HepG2 (cell line): Measurements from ENCODE around the gene ZNF865. TPM values are rescaled to one million over a fixed set of nuclear protein-coding genes. Genes with fewer than 3 reads are reported as not detected.

ENCODE experiments used
- FOSL2 ChIP-seq: sonication (generic); formaldehyde crosslinking; IDR thresholded peaks from 2 replicates; pipeline ENCODE4 v1.4.0; 2020; ENCODE audit warnings: missing genetic modification reagents
- FOXA3 ChIP-seq: IDR thresholded peaks from 2 replicates; pipeline ENCODE4 v1.6.1; 2016; ENCODE audit warnings: missing genetic modification reagents, missing compliant biosample characterization
- IRF1 ChIP-seq: sonication (generic); formaldehyde crosslinking; IDR thresholded peaks from 2 replicates; pipeline ENCODE4 v1.4.0; 2020; ENCODE audit warnings: low read depth, mild to moderate bottlenecking, missing genetic modification reagents
- LCORL ChIP-seq, 2 experiments: fragments of 450-650 bp in 1 of 2; sonication (generic) in 1 of 2; formaldehyde crosslinking in 1 of 2; IDR thresholded peaks; 2 replicates each; pipeline versions ENCODE4 v1.5.0 to v1.6.1; 2017 to 2020; ENCODE audit warnings: antibody characterized with exemption in 1 of 2, missing genetic modification reagents in 1 of 2
- SOX13 ChIP-seq, 3 experiments: fragments of 450-650 bp in 1 of 3; sonication (generic) in 1 of 3; formaldehyde crosslinking in 1 of 3; IDR thresholded peaks in 2 of 3; conservative IDR thresholded peaks in 1 of 3; 2 replicates each; pipeline versions ENCODE4 v1.5.0 to v1.6.1; 2016 to 2020; ENCODE audit warnings: antibody characterized with exemption in 1 of 3, mild to moderate bottlenecking in 1 of 3, missing compliant biosample characterization in 1 of 3, missing genetic modification reagents in 1 of 3, moderate library complexity in 1 of 3
- SRF ChIP-seq: IDR thresholded peaks from 2 replicates; pipeline ENCODE4 v1.6.1; 2011; ENCODE audit warnings: mild to moderate bottlenecking, low read depth, low read length, moderate library complexity
- ZFP82 ChIP-seq: sonication (generic); formaldehyde crosslinking; IDR thresholded peaks from 2 replicates; pipeline ENCODE4 v1.5.1; 2020; ENCODE audit warnings: mild to moderate bottlenecking, missing genetic modification reagents, borderline replicate concordance
- ZNF12 ChIP-seq: sonication (generic); formaldehyde crosslinking; IDR thresholded peaks from 2 replicates; pipeline ENCODE4 v1.5.0; 2020; ENCODE audit warnings: missing genetic modification reagents
- ZNF253 ChIP-seq: sonication (generic); formaldehyde crosslinking; IDR thresholded peaks from 2 replicates; pipeline ENCODE4 v1.8.0; 2022; ENCODE audit warnings: mild to moderate bottlenecking, missing genetic modification reagents, borderline replicate concordance
- ZNF562 ChIP-seq: sonication (generic); formaldehyde crosslinking; IDR thresholded peaks from 2 replicates; pipeline ENCODE4 v1.8.0; 2022; ENCODE audit warnings: missing genetic modification reagents, borderline replicate concordance
- ZNF570 ChIP-seq: sonication (generic); formaldehyde crosslinking; IDR thresholded peaks from 2 replicates; pipeline ENCODE4 v1.4.0; 2020; ENCODE audit warnings: mild to moderate bottlenecking, missing genetic modification reagents, borderline replicate concordance
- ZNF644 ChIP-seq: IDR thresholded peaks from 2 replicates; pipeline ENCODE4 v1.6.1; 2016; ENCODE audit warnings: low read depth
- ZNF775 ChIP-seq: sonication (generic); formaldehyde crosslinking; IDR thresholded peaks from 2 replicates; pipeline ENCODE4 v1.4.0; 2020; ENCODE audit warnings: missing genetic modification reagents, mild to moderate bottlenecking, moderate library complexity, borderline replicate concordance
- ZNF839 ChIP-seq: sonication (generic); formaldehyde crosslinking; IDR thresholded peaks from 2 replicates; pipeline ENCODE4 v1.4.0; 2020; ENCODE audit warnings: missing genetic modification reagents, mild to moderate bottlenecking, borderline replicate concordance
- polyA plus RNA-seq, 8 experiments: library from polyadenylated mRNA; depleted of rRNA in 3 of 8; stranded (reverse) in 7 of 8; unstranded in 1 of 8; fragments of >200 nt; fragmentation: Illumina TruSeq in 4 of 8; extraction: Trizol in 4 of 8; gene quantifications; 2 replicates each; pipeline versions ENCODE4 v1.2.1 to v1.2.3, GENCODE V29; 2011 to 2016; ENCODE audit warnings: low read depth in 4 of 8, missing spikeins in 1 of 8, mixed read lengths in 1 of 8; ENCODE audit not compliant: insufficient read depth in 1 of 8
- total RNA-seq, 5 experiments: library from RNA; depleted of rRNA; stranded (reverse); fragments of >200 nt; fragmentation: Illumina TruSeq; extraction: Trizol; gene quantifications; 2 replicates each; pipeline ENCODE4 v1.2.3, GENCODE V29; 2016; ENCODE audit warnings: low read depth in 1 of 5
- TF ChIP-seq, protein P1 (sequence below), 2 experiments: sonication (generic) in 1 of 2; formaldehyde crosslinking in 1 of 2; IDR thresholded peaks; 2 replicates each; pipeline versions ENCODE4 v1.4.0 to v1.6.1; 2016 to 2020; ENCODE audit warnings: borderline replicate concordance in 1 of 2, low read depth in 1 of 2, mild to moderate bottlenecking in 1 of 2, missing genetic modification reagents in 1 of 2
- TF ChIP-seq, protein P2 (sequence below): IDR thresholded peaks from 2 replicates; pipeline ENCODE4 v1.6.1; 2016; ENCODE audit warnings: control low read depth
- TF ChIP-seq, protein P3 (sequence below): IDR thresholded peaks from 2 replicates; pipeline ENCODE4 v1.6.1; 2012; ENCODE audit warnings: low read depth, low read length, improper control_type of control experiment
- TF ChIP-seq, protein P4 (sequence below): sonication (generic); formaldehyde crosslinking; IDR thresholded peaks from 2 replicates; pipeline ENCODE4 v1.8.1; 2023; ENCODE audit warnings: mild to moderate bottlenecking, missing genetic modification reagents

The ZNF865 gene
- total and polyA plus RNA-seq, 2 of the 13 experiments (the other 11 are each of a cell fraction or from before 2014, with no cell fraction given) = 0.93 to 1.0 TPM

GRCh38 chr19:55581823-55582223 lies 23.6 kb upstream of the ZNF865 start (continued):
- TF ChIP-seq SRF (peak; percentile 55), ZNF839 (CRISPR knock-in tag) (no peak), IRF1 (CRISPR knock-in tag) (no peak), ZNF775 (CRISPR knock-in tag) (no peak), ZNF253 (CRISPR knock-in tag) (no peak), ZNF644 (0 out of 2 replicates have a peak, but pooled peaks have one; percentile 11), SOX13 (IDR thresholded peaks at IDR 0.05) (no peak), SOX13 (CRISPR knock-in tag; conservative IDR thresholded peaks at IDR 0.05 in 1 of 2, IDR thresholded peaks at IDR 0.05 in 1 of 2) (peak in 1 of 2 experiments; percentile 52; a peak in 1 of 4 replicates), LCORL (IDR thresholded peaks at IDR 0.05) (no peak), LCORL (CRISPR knock-in tag; IDR thresholded peaks at IDR 0.05) (peak; percentile 54; the same call in 1 of the 2 replicates), ZNF12 (no peak), ZFP82 (CRISPR knock-in tag) (no peak), ZNF570 (CRISPR knock-in tag) (no peak), FOXA3 (CRISPR knock-in tag) (0 out of 2 replicates have a peak, but pooled peaks have one; percentile 5), FOSL2 (CRISPR knock-in tag) (no peak), ZNF562 (CRISPR knock-in tag) (no peak)
- TF ChIP-seq, protein P1, sequence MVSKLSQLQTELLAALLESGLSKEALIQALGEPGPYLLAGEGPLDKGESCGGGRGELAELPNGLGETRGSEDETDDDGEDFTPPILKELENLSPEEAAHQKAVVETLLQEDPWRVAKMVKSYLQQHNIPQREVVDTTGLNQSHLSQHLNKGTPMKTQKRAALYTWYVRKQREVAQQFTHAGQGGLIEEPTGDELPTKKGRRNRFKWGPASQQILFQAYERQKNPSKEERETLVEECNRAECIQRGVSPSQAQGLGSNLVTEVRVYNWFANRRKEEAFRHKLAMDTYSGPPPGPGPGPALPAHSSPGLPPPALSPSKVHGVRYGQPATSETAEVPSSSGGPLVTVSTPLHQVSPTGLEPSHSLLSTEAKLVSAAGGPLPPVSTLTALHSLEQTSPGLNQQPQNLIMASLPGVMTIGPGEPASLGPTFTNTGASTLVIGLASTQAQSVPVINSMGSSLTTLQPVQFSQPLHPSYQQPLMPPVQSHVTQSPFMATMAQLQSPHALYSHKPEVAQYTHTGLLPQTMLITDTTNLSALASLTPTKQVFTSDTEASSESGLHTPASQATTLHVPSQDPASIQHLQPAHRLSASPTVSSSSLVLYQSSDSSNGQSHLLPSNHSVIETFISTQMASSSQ (IDR thresholded peaks at IDR 0.05; ENCODE audit: low read depth) = no peak; the same call in 1 of the 2 replicates
- TF ChIP-seq, protein P1 (CRISPR knock-in tag; IDR thresholded peaks at IDR 0.05; ENCODE audit: borderline replicate concordance) = no peak
- TF ChIP-seq, protein P2, sequence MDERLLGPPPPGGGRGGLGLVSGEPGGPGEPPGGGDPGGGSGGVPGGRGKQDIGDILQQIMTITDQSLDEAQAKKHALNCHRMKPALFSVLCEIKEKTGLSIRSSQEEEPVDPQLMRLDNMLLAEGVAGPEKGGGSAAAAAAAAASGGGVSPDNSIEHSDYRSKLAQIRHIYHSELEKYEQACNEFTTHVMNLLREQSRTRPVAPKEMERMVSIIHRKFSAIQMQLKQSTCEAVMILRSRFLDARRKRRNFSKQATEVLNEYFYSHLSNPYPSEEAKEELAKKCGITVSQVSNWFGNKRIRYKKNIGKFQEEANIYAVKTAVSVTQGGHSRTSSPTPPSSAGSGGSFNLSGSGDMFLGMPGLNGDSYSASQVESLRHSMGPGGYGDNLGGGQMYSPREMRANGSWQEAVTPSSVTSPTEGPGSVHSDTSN (CRISPR knock-in tag) = 0 out of 2 replicates have a peak, but pooled peaks have one; percentile 11
- TF ChIP-seq, protein P3, sequence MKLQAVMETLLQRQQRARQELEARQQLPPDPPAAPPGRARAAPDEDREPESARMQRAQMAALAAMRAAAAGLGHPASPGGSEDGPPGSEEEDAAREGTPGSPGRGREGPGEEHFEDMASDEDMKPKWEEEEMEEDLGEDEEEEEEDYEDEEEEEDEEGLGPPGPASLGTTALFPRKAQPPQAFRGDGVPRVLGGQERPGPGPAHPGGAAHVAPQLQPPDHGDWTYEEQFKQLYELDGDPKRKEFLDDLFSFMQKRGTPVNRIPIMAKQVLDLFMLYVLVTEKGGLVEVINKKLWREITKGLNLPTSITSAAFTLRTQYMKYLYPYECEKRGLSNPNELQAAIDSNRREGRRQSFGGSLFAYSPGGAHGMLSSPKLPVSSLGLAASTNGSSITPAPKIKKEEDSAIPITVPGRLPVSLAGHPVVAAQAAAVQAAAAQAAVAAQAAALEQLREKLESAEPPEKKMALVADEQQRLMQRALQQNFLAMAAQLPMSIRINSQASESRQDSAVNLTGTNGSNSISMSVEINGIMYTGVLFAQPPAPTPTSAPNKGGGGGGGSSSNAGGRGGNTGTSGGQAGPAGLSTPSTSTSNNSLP = peak; percentile 93
- TF ChIP-seq, protein P4, sequence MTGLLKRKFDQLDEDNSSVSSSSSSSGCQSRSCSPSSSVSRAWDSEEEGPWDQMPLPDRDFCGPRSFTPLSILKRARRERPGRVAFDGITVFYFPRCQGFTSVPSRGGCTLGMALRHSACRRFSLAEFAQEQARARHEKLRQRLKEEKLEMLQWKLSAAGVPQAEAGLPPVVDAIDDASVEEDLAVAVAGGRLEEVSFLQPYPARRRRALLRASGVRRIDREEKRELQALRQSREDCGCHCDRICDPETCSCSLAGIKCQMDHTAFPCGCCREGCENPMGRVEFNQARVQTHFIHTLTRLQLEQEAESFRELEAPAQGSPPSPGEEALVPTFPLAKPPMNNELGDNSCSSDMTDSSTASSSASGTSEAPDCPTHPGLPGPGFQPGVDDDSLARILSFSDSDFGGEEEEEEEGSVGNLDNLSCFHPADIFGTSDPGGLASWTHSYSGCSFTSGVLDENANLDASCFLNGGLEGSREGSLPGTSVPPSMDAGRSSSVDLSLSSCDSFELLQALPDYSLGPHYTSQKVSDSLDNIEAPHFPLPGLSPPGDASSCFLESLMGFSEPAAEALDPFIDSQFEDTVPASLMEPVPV (CRISPR knock-in tag) = 0 out of 2 replicates have a peak, but pooled peaks have one; percentile 7
